Measurements from ENCODE around the gene URM1. TPM values are rescaled to one million over a fixed set of nuclear protein-coding genes. Genes with fewer than 3 reads are reported as not detected.

Gene URM1
- total RNA-seq, 1 experiment from 2014 or later: 101 TPM

DNA sequence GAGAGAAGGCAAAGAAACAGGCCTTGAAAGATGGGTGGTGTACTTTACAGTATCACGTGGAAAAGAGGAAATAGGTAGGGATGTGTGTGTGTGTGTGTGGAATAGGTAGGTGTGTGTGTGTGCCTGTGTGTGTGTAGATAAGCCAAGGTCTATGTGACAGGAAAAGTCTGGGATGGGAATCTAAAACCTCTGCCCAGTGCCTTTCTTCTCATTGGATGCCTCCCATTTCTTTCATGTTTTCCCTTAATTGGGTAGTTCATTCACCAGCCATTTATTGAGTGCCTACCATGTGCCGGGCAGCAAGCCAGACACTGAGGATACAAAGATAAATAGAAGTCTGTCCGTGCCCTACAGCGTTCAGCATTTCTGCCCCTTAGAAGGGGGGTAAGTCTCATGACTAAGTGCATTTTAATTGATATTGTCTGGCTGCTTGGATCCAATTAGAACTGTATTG lies 1.0 kb downstream of the URM1 start:
- peak overlapping the region; percentile 72 for H3K4me3 ChIP-seq
- H3K9me3 ChIP-seq: no peaks in the 10 kb centered on the region
- no peak for DNase-seq
- no peaks in the 10 kb centered on the region for H3K27me3 ChIP-seq
- peaks cover 11% of the 10 kb centered on the region for H3K36me3 ChIP-seq

DNA sequence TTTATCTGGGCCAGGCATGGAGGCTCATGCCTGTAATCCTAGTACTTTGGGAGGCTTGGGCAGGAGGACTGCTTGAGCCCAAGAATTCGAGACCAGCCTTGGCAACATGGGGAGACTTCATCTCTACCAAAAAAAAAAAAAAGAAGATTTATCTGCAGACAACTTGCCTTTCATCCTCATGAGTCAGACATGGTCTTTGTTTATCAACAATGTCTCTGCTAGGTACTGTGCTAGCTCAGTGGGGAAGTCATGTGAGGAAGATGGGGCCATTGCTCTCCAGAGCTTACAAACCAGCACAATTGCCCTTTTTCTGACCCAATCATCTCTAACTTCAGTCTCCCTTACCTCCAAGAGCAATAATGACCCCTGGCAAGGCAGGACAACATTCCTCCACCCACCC lies 1.6 kb downstream of the URM1 start:
- H3K27me3 ChIP-seq: no peaks in the 10 kb centered on the region
- peaks cover 13% of the 10 kb centered on the region for H3K36me3 ChIP-seq
- DNase-seq: no peak
- no peak overlapping the region; the same call in 1 of the 2 replicates for H3K4me3 ChIP-seq
- no peaks in the 10 kb centered on the region for H3K9me3 ChIP-seq

GRCh38 chr9:128374221-128374675 lies 3.1 kb downstream of the URM1 start:
- Histone ChIP-seq H3K27me3 (no peaks in the 10 kb centered on the region), H3K9me3 (no peaks in the 10 kb centered on the region), H3K36me3 (peaks cover 16% of the 10 kb centered on the region), H3K4me3 (no peak overlapping the region)
- DNase-seq: no peak

GRCh38 chr9:128375865-128376264 lies 4.7 kb downstream of the URM1 start:
- no peaks in the 10 kb centered on the region for H3K9me3 ChIP-seq
- no peaks in the 10 kb centered on the region for H3K27me3 ChIP-seq
- H3K4me3 ChIP-seq: no peak overlapping the region
- H3K36me3 ChIP-seq: peaks cover 16% of the 10 kb centered on the region
- DNase-seq: no peak

DNA sequence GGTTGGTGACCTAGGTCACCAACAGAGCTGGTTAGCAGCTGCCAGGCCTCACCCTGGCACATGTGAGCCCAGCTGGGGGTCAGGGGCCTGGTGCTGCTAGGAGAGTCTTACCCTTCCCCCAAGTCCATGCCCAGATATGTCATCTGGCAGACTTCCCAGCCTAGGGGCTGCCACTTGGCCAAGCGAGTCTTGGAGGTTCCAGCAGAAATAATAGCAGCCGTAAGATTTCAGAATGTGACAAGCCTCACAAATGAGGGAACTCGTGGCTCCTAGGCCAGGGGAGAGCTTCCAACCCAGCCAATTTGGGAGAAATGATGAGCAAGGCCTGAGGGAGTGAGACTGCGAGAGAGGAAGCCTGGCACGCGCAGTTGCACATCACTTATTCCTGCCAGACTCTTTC lies 11.1 kb downstream of the URM1 start:
- H3K36me3 ChIP-seq: peaks cover 13% of the 10 kb centered on the region
- no peaks in the 10 kb centered on the region for H3K9me3 ChIP-seq
- H3K4me3 ChIP-seq: no peak overlapping the region
- H3K27me3 ChIP-seq: no peaks in the 10 kb centered on the region
- peak; percentile 15 for DNase-seq

DNA sequence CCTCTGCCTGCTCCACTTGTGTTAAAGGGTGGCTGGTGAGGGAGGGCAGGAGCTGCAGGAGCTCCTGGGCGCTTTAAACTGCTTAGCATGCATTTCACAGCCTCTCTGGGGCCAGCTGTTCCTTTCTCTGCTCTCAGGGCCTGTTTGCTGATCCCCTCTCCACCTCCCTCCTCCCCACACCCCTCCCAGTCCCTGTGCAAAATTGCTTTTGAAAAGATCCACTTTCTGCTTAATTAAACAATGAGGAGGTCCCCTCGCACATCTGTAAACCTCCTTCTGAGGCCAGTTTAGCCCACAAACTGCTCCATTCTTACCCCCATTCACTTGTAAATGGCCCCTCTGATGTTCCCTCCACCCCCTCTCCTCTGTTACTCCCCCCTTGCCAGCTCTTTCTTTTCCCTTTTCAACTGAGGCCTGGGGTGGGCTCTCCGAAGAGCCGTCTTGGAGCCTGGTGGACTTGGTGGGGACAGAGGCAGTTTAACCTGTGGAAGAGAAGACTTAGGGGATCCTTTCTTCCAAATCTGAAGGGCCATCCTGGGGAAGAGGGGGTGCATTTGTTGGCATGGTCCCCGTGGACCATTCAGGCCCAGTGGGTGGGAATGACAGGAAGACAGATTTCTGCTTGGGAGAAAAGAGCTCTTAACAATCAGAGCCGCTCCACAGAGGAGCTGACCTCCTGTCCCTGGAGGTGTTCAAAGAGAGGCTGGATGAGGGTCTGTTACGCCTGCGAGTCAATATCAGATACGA lies 12.0 kb downstream of the URM1 start:
- Histone ChIP-seq H3K9me3 (no peaks in the 10 kb centered on the region), H3K36me3 (peaks cover 8% of the 10 kb centered on the region), H3K27me3 (no peaks in the 10 kb centered on the region), H3K4me3 (no peak overlapping the region)
- DNase-seq: no peak

- DNase-seq: no peak
- no peak overlapping the region for H3K4me3 ChIP-seq
- no peaks in the 10 kb centered on the region for H3K27me3 ChIP-seq
- H3K9me3 ChIP-seq: no peaks in the 10 kb centered on the region
- peaks cover 12% of the 10 kb centered on the region for H3K36me3 ChIP-seq
Observed at GRCh38 chr9:128383791-128384190, 12.6 kb downstream of the URM1 start.

DNA sequence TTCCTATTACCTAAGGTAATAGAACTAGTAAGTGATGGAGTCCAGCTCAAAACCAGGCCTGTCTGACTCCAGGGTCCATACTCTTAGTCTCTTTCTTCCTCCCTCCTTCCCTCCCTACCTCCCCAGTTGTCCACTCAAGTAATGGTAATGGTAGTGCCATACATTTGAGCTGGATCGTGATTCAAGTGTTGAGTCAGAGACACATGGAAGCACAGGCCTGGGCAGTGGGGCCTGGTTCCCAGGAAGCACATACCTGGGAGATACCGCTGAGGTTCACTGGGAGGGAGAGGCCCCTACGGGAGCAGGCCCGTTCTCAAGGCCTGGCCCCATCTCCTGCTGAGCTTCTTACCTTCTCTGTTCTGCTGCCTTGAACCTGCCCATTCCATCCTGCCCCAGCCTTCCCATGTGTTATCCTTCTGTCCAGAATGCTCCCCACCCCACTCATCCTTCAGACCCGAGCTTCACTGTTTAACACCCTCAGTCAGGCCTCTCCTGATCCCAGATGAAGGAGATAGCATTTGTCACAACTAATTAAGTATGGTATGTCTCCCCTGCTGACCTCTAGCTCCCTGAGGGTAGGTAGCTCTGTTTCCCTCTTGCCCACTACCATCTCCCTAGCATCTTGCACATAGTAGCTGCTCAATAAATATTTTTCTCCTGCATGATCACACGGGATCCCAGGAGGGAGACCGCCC lies 13.8 kb downstream of the URM1 start:
- H3K36me3 ChIP-seq: peaks cover 12% of the 10 kb centered on the region
- H3K9me3 ChIP-seq: no peaks in the 10 kb centered on the region
- no peaks in the 10 kb centered on the region for H3K27me3 ChIP-seq
- DNase-seq: no peak
- H3K4me3 ChIP-seq: no peak overlapping the region

DNA sequence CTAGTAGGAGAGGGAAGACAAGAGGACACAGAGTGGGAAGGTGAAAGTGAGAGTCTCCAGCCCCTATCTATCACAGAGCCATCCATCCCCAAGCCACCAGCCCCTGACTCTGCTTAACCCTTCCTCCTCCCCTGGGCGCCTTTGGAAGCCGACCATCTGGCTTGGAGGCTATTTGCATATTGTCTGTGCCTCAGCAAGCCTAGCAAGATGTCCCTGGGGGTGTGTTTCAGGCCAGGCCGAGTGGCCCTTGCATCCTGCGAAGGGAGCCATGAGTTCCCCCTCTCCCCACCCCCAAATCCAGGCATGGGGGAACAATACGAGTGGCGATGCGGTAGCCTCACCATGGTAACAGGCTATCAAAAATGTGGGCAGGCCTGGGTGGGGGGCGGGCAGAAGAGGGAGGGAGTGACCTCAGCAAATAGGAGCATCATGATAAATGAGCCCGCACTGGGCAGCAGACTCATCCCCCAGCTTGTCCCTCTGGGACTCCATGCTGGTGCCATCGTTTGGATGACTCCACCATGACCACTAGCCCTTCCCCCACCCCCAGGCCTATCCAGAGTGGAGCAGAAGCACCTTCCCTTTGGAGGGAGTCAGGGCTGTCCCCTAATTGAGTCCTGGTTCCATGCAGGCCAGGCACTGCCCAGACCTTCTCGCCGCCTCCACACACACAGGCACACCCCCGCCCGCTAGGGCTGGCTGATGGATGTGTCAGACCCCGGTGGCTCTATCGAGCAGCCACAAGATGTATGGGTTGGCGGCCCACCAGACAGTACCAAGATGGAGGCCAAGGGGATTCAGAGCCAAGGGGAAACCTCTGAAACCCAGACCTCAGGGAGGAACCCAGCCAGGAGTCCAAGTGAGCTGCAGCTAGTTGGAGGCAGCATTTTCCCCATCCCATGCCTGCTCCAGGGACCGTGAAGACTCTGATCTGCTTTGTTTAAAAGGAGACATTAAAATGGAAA lies 14.6 kb downstream of the URM1 start:
- Histone ChIP-seq H3K27me3 (no peaks in the 10 kb centered on the region), H3K4me3 (no peak overlapping the region), H3K9me3 (no peaks in the 10 kb centered on the region), H3K36me3 (peaks cover 12% of the 10 kb centered on the region)
- DNase-seq: no peak

DNA sequence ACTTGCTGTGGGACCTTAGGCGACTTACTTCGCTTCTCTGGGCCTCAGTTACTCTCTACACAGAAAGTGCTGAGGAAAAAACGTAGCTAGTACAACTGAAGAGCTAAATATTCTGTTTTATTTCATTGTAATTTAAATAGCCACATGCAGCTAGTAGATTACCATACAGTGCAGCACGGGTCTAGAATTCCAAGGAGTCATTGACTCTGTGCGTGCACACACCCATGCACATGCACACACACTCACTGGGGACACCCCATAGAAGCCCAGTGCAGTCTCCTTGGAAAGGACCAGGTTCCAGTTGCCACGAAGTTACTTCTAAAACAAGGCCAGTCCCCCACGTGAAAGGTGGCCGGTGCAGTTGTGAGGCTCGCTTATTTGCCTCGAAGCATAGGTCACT lies 17.0 kb downstream of the URM1 start:
- no peak for DNase-seq
- Histone ChIP-seq H3K36me3 (peaks cover 4% of the 10 kb centered on the region; the same call in 1 of the 2 replicates), H3K9me3 (no peaks in the 10 kb centered on the region), H3K27me3 (no peaks in the 10 kb centered on the region), H3K4me3 (no peak overlapping the region)

DNA sequence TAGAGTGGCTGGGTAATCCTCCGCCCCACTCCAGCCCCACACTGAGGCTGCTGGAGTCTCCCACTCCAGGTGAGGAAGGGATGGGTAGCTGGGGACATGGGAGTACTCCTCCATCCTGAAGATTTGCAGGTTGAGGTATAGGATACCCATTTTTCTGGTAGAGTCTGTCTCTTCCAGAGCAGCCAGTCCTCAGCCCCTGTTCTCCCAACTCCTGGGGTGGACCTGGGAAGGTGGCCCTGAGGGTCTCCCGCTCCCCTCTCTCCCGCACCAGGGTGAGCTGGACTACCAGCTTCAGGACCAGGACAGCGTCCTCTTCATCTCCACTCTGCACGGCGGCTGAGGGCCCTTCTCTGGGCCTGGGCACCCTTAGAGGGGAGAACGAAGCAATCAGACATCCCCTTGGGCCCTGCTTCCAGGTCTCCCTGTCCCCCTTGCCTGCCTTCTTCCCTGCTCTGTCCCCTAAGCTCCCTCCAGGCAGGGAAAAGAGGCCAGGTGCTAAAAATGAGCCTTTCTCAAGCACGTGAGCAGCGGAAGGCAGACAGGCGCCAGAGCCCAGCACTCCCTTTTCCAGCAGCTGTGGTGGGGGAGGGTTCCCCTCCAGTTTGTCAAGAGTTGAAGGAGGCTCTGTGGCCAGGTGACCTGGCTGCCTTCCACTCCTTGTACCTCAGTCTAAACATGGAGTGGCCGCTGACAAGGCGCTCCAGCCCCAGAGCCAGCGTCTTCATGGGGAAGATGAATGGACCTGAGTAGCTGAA lies 18.4 kb downstream of the URM1 start:
- Histone ChIP-seq H3K9me3 (no peaks in the 10 kb centered on the region), H3K27me3 (no peaks in the 10 kb centered on the region), H3K36me3 (peaks cover 4% of the 10 kb centered on the region; the same call in 1 of the 2 replicates), H3K4me3 (no peak overlapping the region)
- no peak for DNase-seq

- no peak for DNase-seq
- Histone ChIP-seq H3K27me3 (no peaks in the 10 kb centered on the region), H3K9me3 (no peaks in the 10 kb centered on the region), H3K36me3 (peaks cover 4% of the 10 kb centered on the region; the same call in 1 of the 2 replicates), H3K4me3 (no peak overlapping the region)
Observed at GRCh38 chr9:128390150-128390812, 19.1 kb downstream of the URM1 start.

DNA sequence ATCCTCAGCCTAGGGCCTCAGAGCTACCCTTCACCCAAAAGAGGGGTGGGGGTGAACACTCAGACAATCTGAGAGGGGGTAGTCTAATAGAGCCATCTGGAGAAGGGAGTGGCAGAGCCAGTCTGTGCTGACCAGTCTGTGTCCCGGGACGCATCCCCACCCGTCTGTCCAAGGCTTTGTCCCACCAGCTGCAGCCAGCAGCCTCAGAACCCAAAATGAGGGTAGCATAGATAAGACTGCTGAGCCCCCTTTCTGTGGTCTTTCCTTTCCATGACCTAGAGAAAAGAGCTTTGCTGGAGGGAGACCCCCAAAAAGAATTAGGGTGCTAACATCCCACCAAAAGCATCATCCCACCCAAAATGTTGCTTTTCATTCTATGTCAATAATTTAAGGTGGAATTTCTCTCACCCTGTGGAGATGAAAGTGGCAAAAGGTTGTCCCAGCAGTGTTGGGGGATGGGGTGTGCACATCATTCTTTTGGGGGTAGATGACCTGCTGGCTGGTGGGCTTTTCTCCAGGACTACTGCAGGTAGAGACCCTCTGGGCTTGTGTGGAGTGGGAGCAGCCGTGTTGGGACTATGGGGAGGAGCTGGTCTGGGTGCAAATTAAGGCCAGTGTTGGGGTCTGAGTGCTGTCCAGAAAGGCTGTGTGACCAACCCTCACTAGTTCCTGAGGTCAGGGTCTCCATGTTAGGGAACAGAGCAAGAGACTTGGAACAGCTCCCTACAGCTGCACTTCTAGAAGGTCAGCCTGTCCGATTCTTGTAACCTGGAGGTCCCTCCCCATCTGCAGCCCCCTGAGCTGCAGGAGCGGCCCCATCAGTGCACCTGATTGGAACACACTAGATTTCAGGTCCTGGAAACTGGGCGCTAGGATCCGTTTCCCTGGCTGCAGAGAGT lies 19.9 kb downstream of the URM1 start:
- H3K4me3 ChIP-seq: no peak overlapping the region
- H3K9me3 ChIP-seq: no peaks in the 10 kb centered on the region
- H3K36me3 ChIP-seq: peaks cover 4% of the 10 kb centered on the region; the same call in 1 of the 2 replicates
- no peaks in the 10 kb centered on the region for H3K27me3 ChIP-seq
- DNase-seq: no peak

- Histone ChIP-seq H3K36me3 (peaks cover 4% of the 10 kb centered on the region; the same call in 1 of the 2 replicates), H3K27me3 (peaks cover 2% of the 10 kb centered on the region), H3K4me3 (no peak overlapping the region), H3K9me3 (no peaks in the 10 kb centered on the region)
- DNase-seq: no peak
Observed at GRCh38 chr9:128391956-128392301, 20.8 kb downstream of the URM1 start.
